Neural cell (in vitro differentiated cells): ENCODE measurements around the gene HSBP1L1. TPM values are rescaled to one million over a fixed set of nuclear protein-coding genes. Genes with fewer than 3 reads are reported as not detected.

Experiments used
- H2AFZ ChIP-seq: fragments of 200-600, 300-800 bp; sonication (generic), shearing (Covaris generic); 2 replicates; pipeline ENCODE4 v1.6.0; 2014; ENCODE audit warnings: low read depth, mild to moderate bottlenecking, antibody characterized with exemption, low read length, moderate library complexity
- H3F3A ChIP-seq: fragments of 200-600 bp; shearing (Covaris generic); 2 replicates; pipeline ENCODE4 v1.6.1; 2016; ENCODE audit warnings: mild to moderate bottlenecking, moderate library complexity, mixed read lengths, antibody characterized with exemption, low read length; ENCODE audit not compliant: insufficient read depth, poor library complexity, severe bottlenecking
- H3K27ac ChIP-seq: fragments of 200-600, 300-800 bp; sonication (generic), shearing (Covaris generic); 2 replicates; pipeline ENCODE4 v1.5.1; 2014; ENCODE audit warnings: mild to moderate bottlenecking, low read length, moderate library complexity
- H3K27me3 ChIP-seq: fragments of 300-800, 200-600 bp; sonication (generic), shearing (Covaris generic); 2 replicates; pipeline ENCODE4 v1.6.0; 2014; ENCODE audit warnings: mild to moderate bottlenecking, low read depth, low read length, moderate library complexity; ENCODE audit not compliant: insufficient read depth
- H3K36me3 ChIP-seq: fragments of 300-800, 200-600 bp; sonication (generic), shearing (Covaris generic); 2 replicates; pipeline ENCODE4 v1.5.1; 2014; ENCODE audit warnings: mild to moderate bottlenecking, antibody characterized with exemption, low read length, moderate library complexity; ENCODE audit not compliant: insufficient read depth
- H3K4me2 ChIP-seq: fragments of 300-800, 200-600 bp; sonication (generic), shearing (Covaris generic); 2 replicates; pipeline ENCODE4 v1.6.0; 2014; ENCODE audit warnings: mild to moderate bottlenecking, low read length
- H3K4me3 ChIP-seq: fragments of 300-800, 200-600 bp; sonication (generic), shearing (Covaris generic); 2 replicates; pipeline ENCODE4 v1.5.1; 2014; ENCODE audit warnings: mild to moderate bottlenecking, low read length, moderate library complexity
- H3K79me2 ChIP-seq: fragments of 200-600 bp; shearing (Covaris generic); replicated peaks from 2 replicates; pipeline ENCODE4 v1.6.0; 2014; ENCODE audit warnings: mild to moderate bottlenecking, low read length, moderate library complexity; ENCODE audit not compliant: insufficient read depth
- H3K9ac ChIP-seq: fragments of 300-800, 200-600 bp; sonication (generic), shearing (Covaris generic); 2 replicates; pipeline ENCODE4 v1.6.1; 2016; ENCODE audit warnings: mild to moderate bottlenecking, low read length, mixed read lengths
- H3K9me2 ChIP-seq: fragments of 200-600 bp; shearing (Covaris generic); 2 replicates; pipeline ENCODE4 v1.6.1; 2016; ENCODE audit warnings: mild to moderate bottlenecking, low read length, mixed read lengths; ENCODE audit not compliant: insufficient read depth
- H3K9me3 ChIP-seq: fragments of 200-600, 300-800 bp; sonication (generic), shearing (Covaris generic); 2 replicates; pipeline ENCODE4 v1.6.1; 2016; ENCODE audit warnings: mild to moderate bottlenecking, mixed run types, low read length, moderate library complexity, mixed read lengths
- H4K20me1 ChIP-seq: fragments of 200-600 bp; shearing (Covaris generic); 2 replicates; pipeline ENCODE4 v1.6.1; 2016; ENCODE audit warnings: mild to moderate bottlenecking, mixed run types; ENCODE audit not compliant: insufficient read depth
- EP300 ChIP-seq: fragments of 450-650 bp; conservative IDR thresholded peaks from 2 replicates; pipeline ENCODE4 v1.6.1; 2014; ENCODE audit warnings: antibody characterized with exemption, mild to moderate bottlenecking, moderate library complexity; ENCODE audit not compliant: poor library complexity, severe bottlenecking
- EZH2 ChIP-seq: fragments of 200-600, 300-800 bp; shearing (Covaris generic), sonication (generic); IDR thresholded peaks from 2 replicates; pipeline ENCODE4 v1.6.1; 2014; ENCODE audit warnings: antibody characterized with exemption, low read length, borderline replicate concordance, mild to moderate bottlenecking; ENCODE audit not compliant: insufficient read depth, poor library complexity, severe bottlenecking
- MXI1 ChIP-seq: fragments of 450-650 bp; conservative IDR thresholded peaks from 2 replicates; pipeline ENCODE4 v1.6.1; 2014; ENCODE audit warnings: antibody characterized with exemption, mild to moderate bottlenecking; ENCODE audit not compliant: poor library complexity, severe bottlenecking
- POLR2AphosphoS5 ChIP-seq: IDR thresholded peaks from 2 replicates; pipeline ENCODE4 v1.6.1; 2012
- RAD21 ChIP-seq: fragments of 450-650 bp; conservative IDR thresholded peaks from 2 replicates; pipeline ENCODE4 v1.6.1; 2014; ENCODE audit warnings: antibody characterized with exemption, mild to moderate bottlenecking, moderate library complexity
- REST ChIP-seq: IDR thresholded peaks from 2 replicates; pipeline ENCODE4 v1.6.1; 2012; ENCODE audit warnings: borderline replicate concordance
- SMC3 ChIP-seq: fragments of 450-650 bp; conservative IDR thresholded peaks from 2 replicates; pipeline ENCODE4 v1.6.1; 2014; ENCODE audit warnings: antibody characterized with exemption, mild to moderate bottlenecking, moderate library complexity; ENCODE audit not compliant: poor library complexity
- TAF1 ChIP-seq: IDR thresholded peaks from 2 replicates; pipeline ENCODE4 v1.6.1; 2012; ENCODE audit warnings: low read depth
- polyA plus RNA-seq: library from polyadenylated mRNA; depleted of rRNA; stranded (reverse); fragments of >200 nt; gene quantifications from 2 replicates; pipeline ENCODE4 v1.2.3, GENCODE V29; 2014
- TF ChIP-seq, protein P1 (sequence below): fragments of 450-650 bp; IDR thresholded peaks from 2 replicates; pipeline ENCODE4 v1.5.1; 2014; ENCODE audit warnings: antibody characterized with exemption, mild to moderate bottlenecking, moderate library complexity; ENCODE audit not compliant: poor library complexity, severe bottlenecking

The HSBP1L1 gene
- polyA plus RNA-seq, 1 donor from 2014 or later = 0.84 TPM

DNA sequence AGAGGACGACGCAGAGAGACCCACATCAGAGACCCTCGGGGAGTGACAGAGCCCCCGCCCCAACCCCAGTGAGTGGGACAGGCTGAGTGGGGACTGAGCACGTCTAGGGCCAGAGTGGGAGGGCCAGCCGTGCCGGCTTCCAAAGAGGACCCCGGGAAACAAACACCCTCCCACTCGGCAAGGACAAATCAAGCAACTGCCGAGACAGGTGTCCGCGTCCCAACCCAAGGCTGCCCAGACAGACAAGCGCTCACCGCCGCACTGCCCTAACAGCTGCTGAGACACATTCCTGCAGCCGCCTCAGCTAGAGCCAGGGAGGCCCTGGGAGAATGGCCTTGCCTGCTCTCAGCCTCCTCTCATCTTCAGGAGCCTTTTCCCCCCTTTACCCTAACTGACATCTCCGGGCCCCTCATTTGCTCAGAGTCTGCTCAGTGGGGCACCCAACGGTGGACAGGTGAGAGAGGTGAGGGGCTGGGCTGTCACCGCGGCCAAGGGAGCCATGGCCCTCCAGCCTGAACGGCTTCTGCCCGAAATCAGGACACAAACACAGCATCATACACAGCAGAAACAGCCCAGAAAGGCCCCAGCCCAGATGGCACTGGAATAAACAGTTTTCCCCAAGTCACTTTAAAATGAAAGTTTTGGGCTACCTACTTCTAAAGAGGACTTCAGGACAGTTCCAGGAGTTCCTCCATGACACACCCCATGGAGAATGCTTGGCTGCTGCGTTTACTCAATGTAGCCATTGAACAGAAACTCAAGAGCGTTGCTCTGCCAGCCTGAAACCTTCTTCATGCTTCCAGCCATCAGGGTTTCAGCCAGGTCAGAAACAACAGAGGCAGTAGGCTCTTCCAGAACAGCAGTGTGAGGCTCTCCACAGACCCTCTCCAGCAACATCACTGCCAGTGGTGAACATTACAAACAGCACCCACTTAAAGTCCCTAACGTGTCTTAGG is 36.6 kb upstream of the HSBP1L1 start:
- no peaks in the 10 kb centered on the region for H3K27me3 ChIP-seq
- no peaks in the 10 kb centered on the region for H4K20me1 ChIP-seq
- peaks cover 17% of the 10 kb centered on the region for H3K79me2 ChIP-seq
- no peak overlapping the region for H3K4me3 ChIP-seq
- no peaks in the 10 kb centered on the region for H3F3A ChIP-seq
- peaks cover 16% of the 10 kb centered on the region for H3K36me3 ChIP-seq
- H2AFZ ChIP-seq = no peak overlapping the region
- no peaks in the 10 kb centered on the region for H3K9me2 ChIP-seq
- H3K27ac ChIP-seq = no peak overlapping the region
- no peak for TF ChIP-seq REST
- TF ChIP-seq POLR2AphosphoS5 = no peak
- TF ChIP-seq EP300 = no peak
- no peak for TF ChIP-seq RAD21
- no peak for TF ChIP-seq TAF1
- TF ChIP-seq MXI1 = no peak
- TF ChIP-seq EZH2 = no peak
- H3K9me3 ChIP-seq = peaks cover 26% of the 10 kb centered on the region
- H3K4me2 ChIP-seq = no peak overlapping the region
- H3K9ac ChIP-seq = no peak overlapping the region

- Histone ChIP-seq H2AFZ (no peak overlapping the region), H3K9me2 (no peaks in the 10 kb centered on the region), H4K20me1 (no peaks in the 10 kb centered on the region), H3K79me2 (peaks cover 17% of the 10 kb centered on the region), H3K27me3 (no peaks in the 10 kb centered on the region), H3K4me2 (no peak overlapping the region), H3K9me3 (peaks cover 26% of the 10 kb centered on the region), H3K4me3 (no peak overlapping the region), H3F3A (no peaks in the 10 kb centered on the region), H3K9ac (no peak overlapping the region), H3K36me3 (peaks cover 16% of the 10 kb centered on the region), H3K27ac (no peak overlapping the region)
- TF ChIP-seq POLR2AphosphoS5 = no peak
- no peak for TF ChIP-seq EZH2
- no peak for TF ChIP-seq TAF1
- TF ChIP-seq MXI1 = no peak
- TF ChIP-seq, protein P1, sequence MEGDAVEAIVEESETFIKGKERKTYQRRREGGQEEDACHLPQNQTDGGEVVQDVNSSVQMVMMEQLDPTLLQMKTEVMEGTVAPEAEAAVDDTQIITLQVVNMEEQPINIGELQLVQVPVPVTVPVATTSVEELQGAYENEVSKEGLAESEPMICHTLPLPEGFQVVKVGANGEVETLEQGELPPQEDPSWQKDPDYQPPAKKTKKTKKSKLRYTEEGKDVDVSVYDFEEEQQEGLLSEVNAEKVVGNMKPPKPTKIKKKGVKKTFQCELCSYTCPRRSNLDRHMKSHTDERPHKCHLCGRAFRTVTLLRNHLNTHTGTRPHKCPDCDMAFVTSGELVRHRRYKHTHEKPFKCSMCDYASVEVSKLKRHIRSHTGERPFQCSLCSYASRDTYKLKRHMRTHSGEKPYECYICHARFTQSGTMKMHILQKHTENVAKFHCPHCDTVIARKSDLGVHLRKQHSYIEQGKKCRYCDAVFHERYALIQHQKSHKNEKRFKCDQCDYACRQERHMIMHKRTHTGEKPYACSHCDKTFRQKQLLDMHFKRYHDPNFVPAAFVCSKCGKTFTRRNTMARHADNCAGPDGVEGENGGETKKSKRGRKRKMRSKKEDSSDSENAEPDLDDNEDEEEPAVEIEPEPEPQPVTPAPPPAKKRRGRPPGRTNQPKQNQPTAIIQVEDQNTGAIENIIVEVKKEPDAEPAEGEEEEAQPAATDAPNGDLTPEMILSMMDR = no peak
- no peak for TF ChIP-seq RAD21
- TF ChIP-seq SMC3 = no peak
- TF ChIP-seq REST = no peak
- TF ChIP-seq EP300 = no peak
Observed at GRCh38 chr18:79928563-79928960, 35.9 kb upstream of the HSBP1L1 start.
